Astrocyte of the cerebellum (primary cell): ENCODE measurements around the gene RPL18.
A peak's percentile ranks its signal among the peaks of the same experiment; 100 is the strongest.

Experiments used
- DNase-seq: peaks from one replicate; pipeline ENCODE4 v3.0.0-alpha.2; 2011; ENCODE audit warnings: low read depth
- H3K4me3 ChIP-seq: 2 replicates; pipeline ENCODE4 v1.5.1; 2011; ENCODE audit warnings: mild to moderate bottlenecking, low read depth, low read length, moderate library complexity
- CTCF ChIP-seq: IDR thresholded peaks from 2 replicates; pipeline ENCODE4 v1.5.1; 2012; ENCODE audit warnings: low read length, low read depth, moderate library complexity, mild to moderate bottlenecking; ENCODE audit errors: missing control alignments
- in situ Hi-C: cut with HindIII; loops from 2 replicates; pipeline ENCODE4 v1.10.0; 2017; ENCODE audit warnings: low sequenced_read_pairs

The RPL18 gene

GRCh38 chr19:48618916-48619691 is at the start of gene RPL18, which contains the start of gene SPHK2:
Gene RPL18 (minus strand): TSS chr19:48619178. CDS start chr19:48619143, 35 bp downstream.
Gene SPHK2 (plus strand): TSS chr19:48619506. CDS start chr19:48620515, 1,009 bp downstream.
- in situ Hi-C loops = no loop called here
- no peak for TF ChIP-seq CTCF
- peak; percentile 99 for DNase-seq
- H3K4me3 ChIP-seq = peak within 1 kb of the TSS; percentile 90

GRCh38 chr19:48668761-48669160 is 49.8 kb upstream of the RPL18 start:
- no peak overlapping the region for H3K4me3 ChIP-seq
- no peak for DNase-seq
- in situ Hi-C loops = no loop called here
- TF ChIP-seq CTCF = no peak

GRCh38 chr19:48668332-48668731 is 49.4 kb upstream of the RPL18 start:
- no peak for TF ChIP-seq CTCF
- DNase-seq = no peak
- in situ Hi-C loops = no loop called here
- no peak overlapping the region for H3K4me3 ChIP-seq

- no peak for TF ChIP-seq CTCF
- in situ Hi-C loops = no loop called here
- H3K4me3 ChIP-seq = no peak overlapping the region
- DNase-seq = no peak
These were observed 46.8 kb upstream of the RPL18 start for GRCh38 chr19:48665786-48666185.

GRCh38 chr19:48664476-48664875 is 45.5 kb upstream of the RPL18 start:
- in situ Hi-C loops = no loop called here
- DNase-seq = no peak
- TF ChIP-seq CTCF = no peak

GRCh38 chr19:48663667-48664066 is 44.7 kb upstream of the RPL18 start:
- no peak for DNase-seq
- TF ChIP-seq CTCF = no peak
- in situ Hi-C loops = no loop called here
- no peak overlapping the region for H3K4me3 ChIP-seq

More at GRCh38 chr19:48664476-48664875, 45.5 kb upstream of the RPL18 start:
- H3K4me3 ChIP-seq = no peak overlapping the region
